ENCODE data around the gene CLBA1.

GRCh38 chr14:105019861-105020814, 34.5 kb downstream of the CLBA1 start:
- TF ChIP-seq CTCF (IDR thresholded peaks at IDR 0.05) (no peak), POLR2A (IDR thresholded peaks at IDR 0.05) (no peak)
